Astrocyte (in vitro differentiated cells and primary cell): ENCODE results near the gene PIGQ. TPM values are rescaled to one million over a fixed set of nuclear protein-coding genes. Genes with fewer than 3 reads are reported as not detected.

Source experiments
- DNase-seq: peaks from one replicate; pipeline ENCODE4 v3.0.0-alpha.2; 2010; ENCODE audit warnings: low read depth
- FAIRE-seq: peaks from 2 replicates; lab custom pipeline; 2011; peaks lifted over from hg19 to GRCh38; lab: Jason Lieb, UNC
- H2AFZ ChIP-seq: 2 replicates; pipeline ENCODE4 v1.6.0; 2012; ENCODE audit warnings: low read depth, low read length, inconsistent platforms
- H3K27ac ChIP-seq: 2 replicates; pipeline ENCODE4 v1.5.1; 2011; ENCODE audit warnings: low read depth, low read length, inconsistent platforms
- H3K27me3 ChIP-seq: 2 replicates; pipeline ENCODE4 v1.6.0; 2011; ENCODE audit warnings: low read length, inconsistent platforms; ENCODE audit not compliant: insufficient read depth
- H3K36me3 ChIP-seq: 2 replicates; pipeline ENCODE4 v1.5.1; 2011; ENCODE audit warnings: low read length, inconsistent platforms; ENCODE audit not compliant: insufficient read depth
- H3K4me1 ChIP-seq: 2 replicates; pipeline ENCODE4 v1.5.1; 2011; ENCODE audit warnings: low read length, inconsistent platforms; ENCODE audit not compliant: insufficient read depth
- H3K4me2 ChIP-seq: 2 replicates; pipeline ENCODE4 v1.6.0; 2012; ENCODE audit warnings: low read length, inconsistent platforms
- H3K4me3 ChIP-seq: 2 replicates; pipeline ENCODE4 v1.5.1; 2011; ENCODE audit warnings: low read depth, mild to moderate bottlenecking, low read length, inconsistent platforms; ENCODE audit not compliant: insufficient read depth
- H3K79me2 ChIP-seq: 2 replicates; pipeline ENCODE4 v1.6.0; 2012; ENCODE audit warnings: mild to moderate bottlenecking, low read length, inconsistent platforms; ENCODE audit not compliant: insufficient read depth
- H3K9ac ChIP-seq: 2 replicates; pipeline ENCODE4 v1.6.0; 2012; ENCODE audit warnings: mild to moderate bottlenecking, low read length, inconsistent platforms
- H3K9me3 ChIP-seq: 2 replicates; pipeline ENCODE4 v1.5.1; 2012; ENCODE audit warnings: low read depth, mild to moderate bottlenecking, low read length, inconsistent platforms; ENCODE audit not compliant: insufficient read depth
- H4K20me1 ChIP-seq: 2 replicates; pipeline ENCODE4 v1.6.0; 2012; ENCODE audit warnings: low read length, inconsistent platforms; ENCODE audit not compliant: insufficient read depth
- H3K27ac Mint-ChIP-seq: one replicate; pipeline ENCODE4 v1.8.0; 2021; ENCODE audit warnings: mild to moderate bottlenecking, mixed read lengths; ENCODE audit not compliant: unreplicated experiment
- H3K27me3 Mint-ChIP-seq: one replicate; pipeline ENCODE4 v1.8.0; 2021; ENCODE audit warnings: low read depth, mixed read lengths; ENCODE audit not compliant: unreplicated experiment
- H3K36me3 Mint-ChIP-seq: one replicate; pipeline ENCODE4 v1.8.0; 2021; ENCODE audit warnings: low read depth, mixed read lengths; ENCODE audit not compliant: unreplicated experiment
- H3K4me1 Mint-ChIP-seq: one replicate; pipeline ENCODE4 v1.8.0; 2021; ENCODE audit warnings: low read depth, mixed read lengths; ENCODE audit not compliant: unreplicated experiment
- H3K4me3 Mint-ChIP-seq: one replicate; pipeline ENCODE4 v1.8.0; 2021; ENCODE audit warnings: mild to moderate bottlenecking, moderate library complexity, mixed read lengths; ENCODE audit not compliant: unreplicated experiment
- H3K9me3 Mint-ChIP-seq: one replicate; pipeline ENCODE4 v1.8.0; 2021; ENCODE audit warnings: mild to moderate bottlenecking, mixed read lengths; ENCODE audit not compliant: unreplicated experiment
- EZH2 ChIP-seq: IDR thresholded peaks from 2 replicates; pipeline ENCODE4 v1.6.1; 2012; ENCODE audit warnings: mild to moderate bottlenecking, low read length, inconsistent platforms; ENCODE audit not compliant: insufficient read depth
- total RNA-seq: library from RNA; stranded (reverse); gene quantifications from 2 replicates; pipeline ENCODE4 v1.2.1, GENCODE V29; 2021
- TF ChIP-seq, protein P1 (sequence below): IDR thresholded peaks from 2 replicates; pipeline ENCODE4 v1.5.1; 2011; ENCODE audit warnings: low read depth, mild to moderate bottlenecking, inconsistent platforms, low read length, moderate library complexity; ENCODE audit not compliant: insufficient read depth

PIGQ gene
- total RNA-seq, 1 donor from 2014 or later = 22.4 TPM

DNA sequence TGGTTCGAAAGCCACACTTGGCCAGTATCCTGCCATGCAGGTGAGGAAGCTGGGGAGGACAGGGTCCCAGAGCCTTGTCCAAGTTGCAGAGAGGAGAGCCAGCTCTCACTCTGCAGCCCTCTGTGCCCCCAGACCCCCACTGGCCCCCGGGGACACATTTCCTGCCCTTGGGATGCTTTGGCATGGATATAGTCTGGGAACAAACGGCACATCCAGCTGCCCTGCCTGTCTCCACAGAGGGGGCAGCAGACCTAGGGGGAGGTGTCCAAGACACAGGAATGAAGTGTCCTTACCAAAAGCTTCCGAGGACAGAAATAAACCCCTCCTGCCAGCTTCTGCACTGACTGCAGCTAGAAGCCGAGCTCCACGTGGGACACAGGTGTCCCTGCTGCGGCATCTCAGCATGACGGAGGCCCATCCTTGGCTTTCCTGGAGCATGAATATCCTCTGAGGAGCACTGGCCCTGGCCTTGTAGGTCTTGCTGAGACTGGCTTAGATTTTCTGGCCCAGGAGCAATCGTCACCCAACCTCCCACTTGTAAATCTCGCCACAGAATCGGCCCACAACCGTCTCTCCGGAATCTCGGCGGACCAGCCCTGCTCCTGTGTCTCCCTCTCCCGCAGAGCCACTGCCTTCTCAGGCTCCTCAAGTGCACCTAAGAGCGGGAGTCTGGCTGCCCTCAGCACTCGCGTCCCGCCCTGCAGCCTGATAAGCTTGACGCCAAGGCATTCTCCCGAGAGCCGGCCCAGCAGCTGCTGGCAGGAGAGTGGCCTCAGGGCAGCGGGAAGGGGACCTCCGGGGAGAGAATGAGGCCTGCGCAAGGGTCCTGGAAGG lies 43.4 kb upstream of the PIGQ start:
- H3K9me3 Mint-ChIP-seq = no peaks in the 10 kb centered on the region
- H3K9ac ChIP-seq = peak overlapping the region; percentile 95
- DNase-seq (peak; percentile 26), FAIRE-seq (no peak)
- TF ChIP-seq, protein P1, sequence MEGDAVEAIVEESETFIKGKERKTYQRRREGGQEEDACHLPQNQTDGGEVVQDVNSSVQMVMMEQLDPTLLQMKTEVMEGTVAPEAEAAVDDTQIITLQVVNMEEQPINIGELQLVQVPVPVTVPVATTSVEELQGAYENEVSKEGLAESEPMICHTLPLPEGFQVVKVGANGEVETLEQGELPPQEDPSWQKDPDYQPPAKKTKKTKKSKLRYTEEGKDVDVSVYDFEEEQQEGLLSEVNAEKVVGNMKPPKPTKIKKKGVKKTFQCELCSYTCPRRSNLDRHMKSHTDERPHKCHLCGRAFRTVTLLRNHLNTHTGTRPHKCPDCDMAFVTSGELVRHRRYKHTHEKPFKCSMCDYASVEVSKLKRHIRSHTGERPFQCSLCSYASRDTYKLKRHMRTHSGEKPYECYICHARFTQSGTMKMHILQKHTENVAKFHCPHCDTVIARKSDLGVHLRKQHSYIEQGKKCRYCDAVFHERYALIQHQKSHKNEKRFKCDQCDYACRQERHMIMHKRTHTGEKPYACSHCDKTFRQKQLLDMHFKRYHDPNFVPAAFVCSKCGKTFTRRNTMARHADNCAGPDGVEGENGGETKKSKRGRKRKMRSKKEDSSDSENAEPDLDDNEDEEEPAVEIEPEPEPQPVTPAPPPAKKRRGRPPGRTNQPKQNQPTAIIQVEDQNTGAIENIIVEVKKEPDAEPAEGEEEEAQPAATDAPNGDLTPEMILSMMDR = no peak
- TF ChIP-seq EZH2 = no peak
- peak overlapping the region; percentile 86 for H3K27ac Mint-ChIP-seq
- peak overlapping the region; percentile 71 for H2AFZ ChIP-seq
- H3K27ac ChIP-seq = peak overlapping the region; percentile 95
- no peaks in the 10 kb centered on the region for H3K36me3 ChIP-seq
- peak overlapping the region; percentile 77 for H3K4me3 ChIP-seq
- H3K27me3 ChIP-seq = no peaks in the 10 kb centered on the region
- H4K20me1 ChIP-seq = peaks cover 62% of the 10 kb centered on the region
- peaks cover 15% of the 10 kb centered on the region for H3K4me1 Mint-ChIP-seq
- H3K4me3 Mint-ChIP-seq = peak overlapping the region; percentile 94
- no peaks in the 10 kb centered on the region for H3K27me3 Mint-ChIP-seq
- H3K9me3 ChIP-seq = no peaks in the 10 kb centered on the region
- peak overlapping the region; percentile 89 for H3K4me2 ChIP-seq
- H3K4me1 ChIP-seq = peaks cover 37% of the 10 kb centered on the region
- peaks cover 3% of the 10 kb centered on the region for H3K36me3 Mint-ChIP-seq
- peaks cover 67% of the 10 kb centered on the region for H3K79me2 ChIP-seq

DNA sequence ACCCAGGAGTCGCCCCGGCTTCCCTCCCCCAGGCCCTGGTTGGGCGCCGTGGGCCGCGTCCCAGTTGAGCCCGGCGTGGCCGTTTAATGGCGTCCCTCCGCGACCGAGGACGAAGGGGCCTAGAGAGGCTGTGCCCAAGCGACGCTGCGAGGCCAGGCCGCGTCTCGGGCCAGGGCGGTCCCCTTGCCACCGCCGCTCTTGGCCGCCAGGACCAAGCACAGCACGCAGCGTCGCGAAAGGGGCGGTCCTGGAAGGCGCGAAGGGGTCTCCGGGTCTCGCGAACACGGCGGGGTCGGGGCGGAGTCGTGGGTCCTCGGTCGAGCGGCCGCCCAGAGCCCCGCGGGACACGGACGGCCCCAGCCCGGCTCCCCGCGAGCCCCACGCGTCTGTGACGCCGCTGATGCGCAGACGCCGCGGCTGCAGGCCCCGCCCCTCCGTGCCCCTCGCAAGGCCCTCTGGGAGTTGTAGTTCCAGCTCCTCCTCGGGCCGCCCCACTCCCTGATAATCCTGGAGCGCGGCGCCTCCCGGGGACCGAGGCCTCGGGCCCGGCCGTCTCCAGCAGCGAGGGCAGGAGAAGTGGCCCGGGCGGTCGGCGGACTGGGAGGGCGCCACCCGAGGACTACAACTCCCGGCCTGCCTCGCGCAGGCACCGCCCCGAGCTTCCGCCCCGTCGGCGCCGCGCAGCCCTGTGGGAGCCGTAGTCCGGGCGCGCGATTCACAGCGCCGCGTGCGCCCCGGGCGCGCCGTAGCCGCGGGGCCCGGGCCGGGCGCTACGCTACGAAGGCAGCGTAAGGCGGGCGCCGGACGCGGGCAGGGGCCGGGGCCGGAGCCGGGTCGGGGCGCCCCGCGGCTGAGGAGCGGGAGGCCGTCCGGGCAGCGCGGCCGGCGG lies 42.5 kb upstream of the PIGQ start, which contains the start of gene CAPN15:
CAPN15 (plus strand) TSS at position 698 of the 889 bp plus-strand sequence. CDS start 19,127 bp downstream, outside the sequence.
- Histone ChIP-seq H3K4me3 (peak within 1 kb of the TSS; percentile 77), H3K36me3 (no peaks in the 10 kb centered on the region), H3K27me3 (no peaks in the 10 kb centered on the region), H3K4me2 (peak within 1 kb of the TSS; percentile 89), H3K4me1 (peaks cover 37% of the 10 kb centered on the region), H3K9me3 (no peaks in the 10 kb centered on the region), H4K20me1 (peaks cover 70% of the 10 kb centered on the region), H3K79me2 (peaks cover 75% of the 10 kb centered on the region), H2AFZ (peak within 1 kb of the TSS; percentile 71), H3K9ac (peak within 1 kb of the TSS; percentile 95), H3K27ac (peak within 1 kb of the TSS; percentile 95)
- Mint-ChIP-seq H3K4me1 (peaks cover 15% of the 10 kb centered on the region), H3K27me3 (no peaks in the 10 kb centered on the region), H3K27ac (peak within 1 kb of the TSS; percentile 86), H3K36me3 (peaks cover 3% of the 10 kb centered on the region), H3K9me3 (no peaks in the 10 kb centered on the region), H3K4me3 (peak within 1 kb of the TSS; percentile 94)
- DNase-seq = peak; percentile 67
- TF ChIP-seq, protein P1 = no peak
- TF ChIP-seq EZH2 = no peak
- FAIRE-seq = no peak
